Heart left ventricle (tissue), 13 donors: ENCODE measurements around the gene TSPAN7.

Experiments used
- CTCF ChIP-seq, 12 donors: fragments of 200-600 bp; sonication (generic) in 4 of 12; IDR thresholded peaks; one replicate each; pipeline versions ENCODE4 v1.5.0 to v1.8.0; 2018 to 2022; ENCODE audit warnings: antibody characterized with exemption in 12 of 12, mild to moderate bottlenecking in 5 of 12
- POLR2A ChIP-seq, 2 donors: fragments of 450-650 bp; IDR thresholded peaks; one replicate each; pipeline ENCODE4 v1.6.1; 2017; ENCODE audit warnings: antibody characterized with exemption in 2 of 2, mild to moderate bottlenecking in 2 of 2, moderate library complexity in 2 of 2
- donor health status: ischemic (EF 13 %, LVEDD 7.1; RV severe dilation, severe dysfunction).
- donor health status: DM: no; HTN: yes; CAD: no.
- donor health status: DM: no; HTN: no; CAD: no.
- donor health status: ischemic (EF 25% LVEDD 6.9; RV normal size, moderate dysfunction).
- donor health status: ischemic (EF 25% LVEDD 5.7; RV mildly dilated, moderate dysfunction).
- donor health status: ischemic (EF 35%, LVEDD 5.7; RV mildly dilated, moderate dysfunction).
- donor health status: nonischemic (EF 11% LVEDD 7.7; RV severe dilation, severe dysfunction).
- donor health status: DM: yes; HTN: yes; CAD: no.
- donor health status: PGD.
- donor health status: ischemic (EF 29% LVEDD 5.4; RV normal size, mild dysfunction).
- donor health status: nonischemic (EF 23%, LVEDD 6.1; RV moderate dilation, normal function).

- TF ChIP-seq CTCF (IDR thresholded peaks at IDR 0.05) (no peak), POLR2A (IDR thresholded peaks at IDR 0.05) (no peak)
Measured at GRCh38 chrX:38649221-38649620, 87.9 kb downstream of the TSPAN7 start.
